WTC11 (cell line): ENCODE data around the gene ADAMTS7. TPM values are rescaled to one million over a fixed set of nuclear protein-coding genes. Genes with fewer than 3 reads are reported as not detected.
"Not testable (repeated sequence)": the region's sequence is repeated elsewhere in the genome, so short reads cannot be mapped to it uniquely, and the experiment has no call there.

Experiments
- ATAC-seq: fragments of 200-7000 bp; cut with Tn5 transposase; 2 replicates; pipeline ENCODE4 v1.10.0; 2021; ENCODE audit warnings: mild to moderate bottlenecking, moderate library complexity
- CTCF ChIA-PET: fragments of 300-600 bp; sonication (Branson Sonifier 250); formaldehyde crosslinking; loops from one replicate; lab custom pipeline; 2021; ENCODE audit warnings: antibody characterized with exemption; lab: Charles Lee
- POLR2A ChIA-PET: fragments of 350-600 bp; sonication (Branson Sonifier 250); formaldehyde crosslinking; loops from one replicate; lab custom pipeline; 2021; ENCODE audit warnings: antibody characterized with exemption; lab: Charles Lee
- DNase-seq: peaks from one replicate; pipeline ENCODE4 v3.0.0; 2021; ENCODE audit warnings: low spot score
- H3K27ac Mint-ChIP-seq: 2 replicates; pipeline ENCODE4 v1.8.0; 2021; ENCODE audit warnings: mixed read lengths
- H3K27me3 Mint-ChIP-seq: 2 replicates; pipeline ENCODE4 v1.8.0; 2021; ENCODE audit warnings: low read depth, mild to moderate bottlenecking, moderate library complexity, mixed read lengths
- H3K36me3 Mint-ChIP-seq: 2 replicates; pipeline ENCODE4 v1.8.0; 2021; ENCODE audit warnings: mixed read lengths
- H3K4me1 Mint-ChIP-seq: 2 replicates; pipeline ENCODE4 v1.8.0; 2022; ENCODE audit warnings: mixed read lengths
- H3K4me3 Mint-ChIP-seq: 2 replicates; pipeline ENCODE4 v1.8.0; 2021; ENCODE audit warnings: mild to moderate bottlenecking, moderate library complexity, mixed read lengths
- H3K9me3 Mint-ChIP-seq: 2 replicates; pipeline ENCODE4 v1.8.0; 2021; ENCODE audit warnings: mixed read lengths
- ATF1 ChIP-seq: sonication (generic); formaldehyde crosslinking; IDR thresholded peaks from 2 replicates; pipeline ENCODE4 v1.8.1; 2023; ENCODE audit warnings: mild to moderate bottlenecking, moderate library complexity, missing genetic modification reagents
- CBFB ChIP-seq: sonication (generic); formaldehyde crosslinking; IDR thresholded peaks from 2 replicates; pipeline ENCODE4 v1.8.1; 2022; ENCODE audit warnings: mild to moderate bottlenecking, low read depth, missing genetic modification reagents
- CREB1 ChIP-seq: sonication (generic); formaldehyde crosslinking; IDR thresholded peaks from 2 replicates; pipeline ENCODE4 v1.8.0; 2023; ENCODE audit warnings: mild to moderate bottlenecking, missing genetic modification reagents
- CTCF ChIP-seq: fragments of 200-600 bp; IDR thresholded peaks from 2 replicates; pipeline ENCODE4 v1.8.0; 2022; ENCODE audit warnings: antibody characterized with exemption
- E2F1 ChIP-seq: sonication (generic); formaldehyde crosslinking; IDR thresholded peaks from 2 replicates; pipeline ENCODE4 v1.8.0; 2022; ENCODE audit warnings: mild to moderate bottlenecking, missing genetic modification reagents
- EMX1 ChIP-seq: fragments of 250-450 bp; sonication (Bioruptor Pico); IDR thresholded peaks from 2 replicates; pipeline ENCODE4 v1.8.0; 2021; ENCODE audit warnings: mild to moderate bottlenecking
- KAT7 ChIP-seq: sonication (generic); formaldehyde crosslinking; IDR thresholded peaks from 2 replicates; pipeline ENCODE4 v1.8.1; 2023; ENCODE audit warnings: missing genetic modification reagents, mild to moderate bottlenecking, borderline replicate concordance
- SOX15 ChIP-seq: fragments of 250-450 bp; sonication (Bioruptor Pico); IDR thresholded peaks from 2 replicates; pipeline ENCODE4 v1.9.0; 2021; ENCODE audit warnings: mild to moderate bottlenecking
- SP1 ChIP-seq: sonication (generic); formaldehyde crosslinking; conservative IDR thresholded peaks from 2 replicates; pipeline ENCODE4 v1.8.1; 2022; ENCODE audit warnings: missing genetic modification reagents
- USF2 ChIP-seq: sonication (generic); formaldehyde crosslinking; IDR thresholded peaks from 2 replicates; pipeline ENCODE4 v1.8.1; 2023; ENCODE audit warnings: mild to moderate bottlenecking, missing genetic modification reagents, moderate library complexity
- ZBTB21 ChIP-seq: sonication (generic); formaldehyde crosslinking; IDR thresholded peaks from 2 replicates; pipeline ENCODE4 v1.8.1; 2023; ENCODE audit warnings: mild to moderate bottlenecking, missing genetic modification reagents, borderline replicate concordance
- ZNF138 ChIP-seq: sonication (generic); formaldehyde crosslinking; conservative IDR thresholded peaks from 2 replicates; pipeline ENCODE4 v1.8.1; 2022; ENCODE audit warnings: mild to moderate bottlenecking, moderate library complexity, missing genetic modification reagents
- ZNF317 ChIP-seq: sonication (generic); formaldehyde crosslinking; IDR thresholded peaks from 2 replicates; pipeline ENCODE4 v1.8.1; 2023; ENCODE audit warnings: low read depth, mild to moderate bottlenecking, moderate library complexity, missing genetic modification reagents, borderline replicate concordance
- total RNA-seq: library from RNA; stranded (reverse); gene quantifications from 3 replicates; pipeline ENCODE4 v1.2.3, GENCODE V29; 2021
- TF ChIP-seq, protein P1 (sequence below): sonication (generic); formaldehyde crosslinking; IDR thresholded peaks from 2 replicates; pipeline ENCODE4 v1.8.0; 2022; ENCODE audit warnings: mild to moderate bottlenecking, missing genetic modification reagents
- TF ChIP-seq, protein P2 (sequence below): sonication (generic); formaldehyde crosslinking; IDR thresholded peaks from 2 replicates; pipeline ENCODE4 v1.8.0; 2023; ENCODE audit warnings: missing genetic modification reagents
- TF ChIP-seq, protein P3 (sequence below): sonication (generic); formaldehyde crosslinking; IDR thresholded peaks from 2 replicates; pipeline ENCODE4 v1.8.0; 2023; ENCODE audit warnings: mild to moderate bottlenecking, missing genetic modification reagents
- TF ChIP-seq, protein P4 (sequence below): fragments of 250-450 bp; sonication (Bioruptor Pico); IDR thresholded peaks from 2 replicates; pipeline ENCODE4 v1.9.0; 2021; ENCODE audit warnings: mild to moderate bottlenecking
- TF ChIP-seq, protein P5 (sequence below): fragments of 250-450 bp; sonication (Bioruptor Pico); IDR thresholded peaks from 2 replicates; pipeline ENCODE4 v1.9.0; 2021; ENCODE audit warnings: mild to moderate bottlenecking

ADAMTS7 gene
- total RNA-seq, 1 experiment from 2014 or later = 70.3 TPM

- H3K4me1 Mint-ChIP-seq, H3K27me3 Mint-ChIP-seq, H3K9me3 Mint-ChIP-seq, H3K36me3 Mint-ChIP-seq, H3K27ac Mint-ChIP-seq: not testable (repeated sequence)
- peak; percentile 98 for DNase-seq
- H3K4me3 Mint-ChIP-seq = peak overlapping the region; percentile 58
- ChIA-PET POLR2A (interaction anchor here (1.0 kb wide), 1 partner anchor 451 kb away, joined by 3 read pairs; the partner anchor contains the start of gene SKIC8), CTCF (interaction anchor here (0.6 to 3.3 kb wide), 28 partner anchors 10 to 443 kb away, joined by 3 to 36 read pairs (median 5); partner anchors contain the start of genes ADAMTS7, CHRNA3, CHRNB4 and IREB2)
- TF ChIP-seq SP1 (CRISPR knock-in tag) (peak; percentile 98), USF2 (CRISPR knock-in tag) (peak; percentile 39), CTCF (peak; percentile 81), ZBTB21 (peak; percentile 70; the same call in 1 of the 2 replicates), CBFB (peak; percentile 57; the same call in 1 of the 2 replicates), ZNF138 (CRISPR knock-in tag) (0 out of 2 replicates have a peak, but pooled peaks have one; percentile 67)
- TF ChIP-seq, protein P1, sequence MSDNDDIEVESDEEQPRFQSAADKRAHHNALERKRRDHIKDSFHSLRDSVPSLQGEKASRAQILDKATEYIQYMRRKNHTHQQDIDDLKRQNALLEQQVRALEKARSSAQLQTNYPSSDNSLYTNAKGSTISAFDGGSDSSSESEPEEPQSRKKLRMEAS (CRISPR knock-in tag) = peak; percentile 47; the same call in 1 of the 2 replicates
- ATAC-seq = peak; percentile 99
These were observed 60.2 kb downstream of the ADAMTS7 start for GRCh38 chr15:78750974-78751601.

GRCh38 chr15:78750566-78750965 is 60.7 kb downstream of the ADAMTS7 start:
- Mint-ChIP-seq H3K4me1 (peaks cover 4% of the 10 kb centered on the region), H3K27ac (no peak overlapping the region), H3K4me3 (peak overlapping the region; percentile 58), H3K9me3 (no peaks in the 10 kb centered on the region), H3K27me3 (no peaks in the 10 kb centered on the region), H3K36me3 (no peaks in the 10 kb centered on the region)
- ATAC-seq (no peak), DNase-seq (no peak)
- ChIA-PET CTCF (interaction anchor here (0.6 to 3.3 kb wide), 27 partner anchors 10 to 443 kb away, joined by 3 to 36 read pairs (median 5); partner anchors contain the start of genes ADAMTS7, CHRNA3, CHRNB4 and IREB2), POLR2A (interaction anchor here (1.0 kb wide), 1 partner anchor 451 kb away, joined by 3 read pairs; the partner anchor contains the start of gene SKIC8)
- TF ChIP-seq, protein P2, sequence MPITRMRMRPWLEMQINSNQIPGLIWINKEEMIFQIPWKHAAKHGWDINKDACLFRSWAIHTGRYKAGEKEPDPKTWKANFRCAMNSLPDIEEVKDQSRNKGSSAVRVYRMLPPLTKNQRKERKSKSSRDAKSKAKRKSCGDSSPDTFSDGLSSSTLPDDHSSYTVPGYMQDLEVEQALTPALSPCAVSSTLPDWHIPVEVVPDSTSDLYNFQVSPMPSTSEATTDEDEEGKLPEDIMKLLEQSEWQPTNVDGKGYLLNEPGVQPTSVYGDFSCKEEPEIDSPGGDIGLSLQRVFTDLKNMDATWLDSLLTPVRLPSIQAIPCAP (CRISPR knock-in tag) = no peak
- TF ChIP-seq, protein P1 (CRISPR knock-in tag) = 0 out of 2 replicates have a peak, but pooled peaks have one; percentile 5

GRCh38 chr15:78749831-78750230 is 61.4 kb downstream of the ADAMTS7 start:
- Mint-ChIP-seq H3K4me1 (peaks cover 4% of the 10 kb centered on the region), H3K36me3 (no peaks in the 10 kb centered on the region), H3K9me3 (no peaks in the 10 kb centered on the region), H3K27me3 (no peaks in the 10 kb centered on the region), H3K4me3 (no peak overlapping the region), H3K27ac (no peak overlapping the region)
- POLR2A ChIA-PET = no interaction called here
- DNase-seq = no peak
- ATAC-seq = no peak
- CTCF ChIA-PET = interaction anchor here (1.7 to 3.3 kb wide), 5 partner anchors 9 to 130 kb away, joined by 4 to 36 read pairs (median 22); partner anchors contain the start of gene CHRNA3
- TF ChIP-seq, protein P3, sequence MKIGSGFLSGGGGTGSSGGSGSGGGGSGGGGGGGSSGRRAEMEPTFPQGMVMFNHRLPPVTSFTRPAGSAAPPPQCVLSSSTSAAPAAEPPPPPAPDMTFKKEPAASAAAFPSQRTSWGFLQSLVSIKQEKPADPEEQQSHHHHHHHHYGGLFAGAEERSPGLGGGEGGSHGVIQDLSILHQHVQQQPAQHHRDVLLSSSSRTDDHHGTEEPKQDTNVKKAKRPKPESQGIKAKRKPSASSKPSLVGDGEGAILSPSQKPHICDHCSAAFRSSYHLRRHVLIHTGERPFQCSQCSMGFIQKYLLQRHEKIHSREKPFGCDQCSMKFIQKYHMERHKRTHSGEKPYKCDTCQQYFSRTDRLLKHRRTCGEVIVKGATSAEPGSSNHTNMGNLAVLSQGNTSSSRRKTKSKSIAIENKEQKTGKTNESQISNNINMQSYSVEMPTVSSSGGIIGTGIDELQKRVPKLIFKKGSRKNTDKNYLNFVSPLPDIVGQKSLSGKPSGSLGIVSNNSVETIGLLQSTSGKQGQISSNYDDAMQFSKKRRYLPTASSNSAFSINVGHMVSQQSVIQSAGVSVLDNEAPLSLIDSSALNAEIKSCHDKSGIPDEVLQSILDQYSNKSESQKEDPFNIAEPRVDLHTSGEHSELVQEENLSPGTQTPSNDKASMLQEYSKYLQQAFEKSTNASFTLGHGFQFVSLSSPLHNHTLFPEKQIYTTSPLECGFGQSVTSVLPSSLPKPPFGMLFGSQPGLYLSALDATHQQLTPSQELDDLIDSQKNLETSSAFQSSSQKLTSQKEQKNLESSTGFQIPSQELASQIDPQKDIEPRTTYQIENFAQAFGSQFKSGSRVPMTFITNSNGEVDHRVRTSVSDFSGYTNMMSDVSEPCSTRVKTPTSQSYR = no peak
- TF ChIP-seq ATF1 (no peak), CREB1 (CRISPR knock-in tag) (no peak), SOX15 (no peak), KAT7 (no peak), E2F1 (CRISPR knock-in tag) (no peak), ZNF317 (CRISPR knock-in tag) (no peak), EMX1 (CRISPR knock-in tag) (no peak)
- TF ChIP-seq, protein P4, sequence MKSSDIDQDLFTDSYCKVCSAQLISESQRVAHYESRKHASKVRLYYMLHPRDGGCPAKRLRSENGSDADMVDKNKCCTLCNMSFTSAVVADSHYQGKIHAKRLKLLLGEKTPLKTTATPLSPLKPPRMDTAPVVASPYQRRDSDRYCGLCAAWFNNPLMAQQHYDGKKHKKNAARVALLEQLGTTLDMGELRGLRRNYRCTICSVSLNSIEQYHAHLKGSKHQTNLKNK (CRISPR knock-in tag) = no peak
- TF ChIP-seq, protein P5, sequence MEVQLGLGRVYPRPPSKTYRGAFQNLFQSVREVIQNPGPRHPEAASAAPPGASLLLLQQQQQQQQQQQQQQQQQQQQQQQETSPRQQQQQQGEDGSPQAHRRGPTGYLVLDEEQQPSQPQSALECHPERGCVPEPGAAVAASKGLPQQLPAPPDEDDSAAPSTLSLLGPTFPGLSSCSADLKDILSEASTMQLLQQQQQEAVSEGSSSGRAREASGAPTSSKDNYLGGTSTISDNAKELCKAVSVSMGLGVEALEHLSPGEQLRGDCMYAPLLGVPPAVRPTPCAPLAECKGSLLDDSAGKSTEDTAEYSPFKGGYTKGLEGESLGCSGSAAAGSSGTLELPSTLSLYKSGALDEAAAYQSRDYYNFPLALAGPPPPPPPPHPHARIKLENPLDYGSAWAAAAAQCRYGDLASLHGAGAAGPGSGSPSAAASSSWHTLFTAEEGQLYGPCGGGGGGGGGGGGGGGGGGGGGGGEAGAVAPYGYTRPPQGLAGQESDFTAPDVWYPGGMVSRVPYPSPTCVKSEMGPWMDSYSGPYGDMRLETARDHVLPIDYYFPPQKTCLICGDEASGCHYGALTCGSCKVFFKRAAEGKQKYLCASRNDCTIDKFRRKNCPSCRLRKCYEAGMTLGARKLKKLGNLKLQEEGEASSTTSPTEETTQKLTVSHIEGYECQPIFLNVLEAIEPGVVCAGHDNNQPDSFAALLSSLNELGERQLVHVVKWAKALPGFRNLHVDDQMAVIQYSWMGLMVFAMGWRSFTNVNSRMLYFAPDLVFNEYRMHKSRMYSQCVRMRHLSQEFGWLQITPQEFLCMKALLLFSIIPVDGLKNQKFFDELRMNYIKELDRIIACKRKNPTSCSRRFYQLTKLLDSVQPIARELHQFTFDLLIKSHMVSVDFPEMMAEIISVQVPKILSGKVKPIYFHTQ (CRISPR knock-in tag) = no peak
